ENCODE data around the gene PPFIA1.

The PPFIA1 gene

DNA sequence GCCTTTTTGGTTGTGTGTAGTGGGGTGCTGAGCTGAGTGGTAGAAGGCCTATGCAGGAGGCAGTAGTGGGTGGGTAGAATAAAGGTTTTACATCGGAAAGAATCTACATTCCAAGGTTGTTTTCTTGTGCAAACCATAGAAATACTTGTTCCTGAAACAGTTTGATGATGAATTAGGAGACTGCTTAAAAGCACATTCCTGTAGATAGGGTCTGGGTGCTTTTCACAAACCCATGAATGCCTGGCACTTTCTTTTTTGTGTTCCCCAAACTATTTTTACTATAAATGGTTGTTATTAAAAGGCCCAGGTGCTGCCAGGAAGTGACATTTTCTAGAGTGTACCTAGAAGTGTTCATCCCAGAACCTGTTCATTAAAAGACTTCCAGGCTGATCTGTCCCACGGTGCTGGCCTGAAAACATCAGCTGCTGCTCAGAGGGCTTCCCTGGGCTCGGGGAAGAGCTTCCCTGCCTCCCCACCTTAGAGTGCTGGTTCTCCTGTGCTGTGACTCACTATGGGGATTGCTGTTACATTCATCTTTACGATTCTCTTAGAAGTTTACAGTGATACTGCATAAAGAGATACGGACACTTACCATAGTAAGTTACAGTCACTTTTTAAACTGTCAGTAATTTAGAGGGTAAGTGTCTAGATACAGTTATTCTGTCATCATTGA, 27.9 kb downstream of the PPFIA1 start:
- DNase-seq (ENCODE audit: low spot score), result no peak

DNA sequence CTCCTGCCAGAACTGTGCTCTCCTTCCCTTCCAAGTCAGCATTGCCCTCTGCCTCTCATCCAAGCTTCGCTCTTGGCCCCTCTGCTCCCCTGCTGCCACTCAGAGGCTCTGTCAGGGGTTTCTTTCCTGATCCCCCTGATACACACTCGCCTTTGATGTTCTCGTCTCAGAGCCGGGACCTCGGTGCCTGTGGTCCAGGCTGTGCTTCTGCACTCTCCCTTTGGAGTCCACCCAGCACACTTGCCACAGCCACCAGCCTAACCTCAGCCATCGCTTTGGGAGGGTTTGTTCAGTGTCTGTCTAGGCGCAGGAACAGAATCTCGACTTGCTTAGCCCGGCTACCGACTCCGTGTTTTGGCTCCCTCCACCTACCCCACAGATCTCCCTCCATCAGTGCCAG, 29.1 kb downstream of the PPFIA1 start:
- DNase-seq (ENCODE audit: low spot score), result no peak

DNA sequence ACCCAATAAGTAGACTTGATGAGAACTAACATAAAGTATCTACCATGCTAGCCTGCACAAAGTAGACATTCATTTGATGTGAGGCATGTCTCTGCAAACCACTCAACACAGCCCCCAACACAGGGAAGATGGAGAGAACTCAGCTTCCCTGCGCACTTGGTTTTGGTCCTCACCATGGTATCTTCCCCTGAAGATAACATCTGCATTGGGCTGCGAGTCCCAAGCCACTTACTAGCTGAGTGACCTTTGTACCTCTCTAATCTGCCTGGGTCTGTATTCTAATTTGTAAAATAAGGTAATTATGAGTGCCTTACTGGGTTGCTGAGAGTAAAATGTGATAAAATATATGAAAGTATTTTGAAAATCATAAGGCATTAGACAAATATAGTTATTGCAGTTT, 30.7 kb downstream of the PPFIA1 start:
- DNase-seq (ENCODE audit: low spot score), result no peak

DNA sequence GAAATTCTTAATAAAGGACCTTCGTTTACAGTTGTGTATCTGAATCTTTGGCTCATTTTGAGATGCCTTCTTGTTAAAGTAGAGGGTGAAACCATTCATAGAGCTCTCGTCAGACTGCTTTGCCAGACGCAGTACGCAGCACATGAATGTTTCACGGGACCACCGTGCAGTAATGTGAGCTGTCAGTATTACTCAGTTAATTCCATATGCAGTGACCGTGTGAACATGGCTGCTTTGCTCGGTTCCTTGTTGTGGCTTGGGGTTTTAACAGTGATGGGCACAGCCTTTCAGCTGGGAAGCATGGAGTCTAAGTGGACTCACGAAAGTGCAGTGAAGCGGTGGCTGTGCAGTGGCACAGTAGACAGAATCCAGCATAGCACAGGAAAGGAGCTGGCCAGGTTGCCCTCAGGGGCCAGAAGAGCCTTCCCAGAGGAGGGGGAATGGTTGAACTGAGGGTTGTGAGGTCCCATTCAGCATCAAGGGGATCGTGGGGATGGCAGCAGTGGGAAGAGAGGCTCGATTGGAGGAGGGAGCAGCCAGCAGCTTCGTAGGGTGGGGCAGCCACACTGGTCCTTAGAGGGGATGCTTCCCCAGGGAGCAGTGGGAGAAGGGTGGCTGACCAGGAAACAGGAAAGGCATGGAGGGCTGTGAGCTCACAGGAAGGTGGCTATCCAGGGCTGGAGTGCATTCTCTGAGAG, 31.4 kb downstream of the PPFIA1 start:
- no peak for DNase-seq (ENCODE audit: low spot score)

DNA sequence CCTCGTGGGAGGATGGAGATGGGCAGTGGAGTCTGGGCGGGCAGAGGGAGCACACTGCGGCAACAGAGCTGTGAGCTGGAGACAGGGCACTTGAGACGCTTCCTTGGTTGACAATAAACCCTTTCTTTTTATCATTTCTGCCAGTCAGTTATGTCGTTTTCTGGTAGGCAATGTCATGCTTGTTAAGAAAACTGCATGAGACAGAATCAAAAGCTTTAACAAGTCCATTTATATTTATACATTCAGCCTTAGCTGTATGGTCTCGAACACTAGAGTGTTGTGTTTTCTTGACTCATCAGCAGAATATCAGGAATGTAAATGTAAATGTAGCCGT, 31.9 kb downstream of the PPFIA1 start:
- DNase-seq (ENCODE audit: low spot score), result no peak

DNA sequence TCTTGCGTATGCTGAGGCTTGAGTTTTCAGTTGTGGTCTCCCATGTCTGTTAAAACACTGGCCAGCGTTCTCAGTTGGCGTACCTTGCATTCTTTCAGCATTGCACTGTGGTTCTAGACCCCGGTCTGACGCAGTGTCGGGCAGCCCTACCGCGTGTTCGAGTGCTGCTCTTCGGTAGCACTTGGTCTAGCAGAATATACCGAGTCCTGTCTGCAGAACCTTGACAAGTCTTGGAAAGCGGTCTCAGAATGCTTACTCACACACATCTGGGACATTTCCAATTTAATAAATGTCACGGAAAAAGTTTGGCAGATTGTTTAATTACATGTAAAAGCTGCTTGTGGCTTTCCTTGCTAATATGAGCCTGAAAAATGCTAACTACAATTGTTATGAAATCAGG, 32.6 kb downstream of the PPFIA1 start:
- DNase-seq (ENCODE audit: low spot score), result no peak

DNA sequence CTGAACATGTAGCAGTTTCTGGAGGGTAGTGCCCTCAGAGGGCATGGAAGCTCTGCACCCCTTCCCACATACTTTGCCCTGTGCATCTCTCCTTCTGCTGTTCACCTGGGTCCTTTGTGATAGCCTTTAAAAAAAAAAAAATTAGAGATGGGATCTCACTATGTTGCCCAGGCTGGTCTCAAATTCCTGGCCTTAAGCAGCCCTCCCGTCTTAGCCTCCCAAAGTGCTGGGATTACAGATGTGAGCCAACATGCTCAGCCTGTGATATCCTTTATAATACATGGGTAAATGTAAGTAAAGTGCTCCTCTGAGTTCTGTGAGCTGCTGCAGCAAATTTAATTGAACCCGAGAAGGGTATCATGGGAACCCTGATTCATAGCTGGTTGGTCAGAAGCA, 33.7 kb downstream of the PPFIA1 start:
- no peak for DNase-seq (ENCODE audit: low spot score)

DNA sequence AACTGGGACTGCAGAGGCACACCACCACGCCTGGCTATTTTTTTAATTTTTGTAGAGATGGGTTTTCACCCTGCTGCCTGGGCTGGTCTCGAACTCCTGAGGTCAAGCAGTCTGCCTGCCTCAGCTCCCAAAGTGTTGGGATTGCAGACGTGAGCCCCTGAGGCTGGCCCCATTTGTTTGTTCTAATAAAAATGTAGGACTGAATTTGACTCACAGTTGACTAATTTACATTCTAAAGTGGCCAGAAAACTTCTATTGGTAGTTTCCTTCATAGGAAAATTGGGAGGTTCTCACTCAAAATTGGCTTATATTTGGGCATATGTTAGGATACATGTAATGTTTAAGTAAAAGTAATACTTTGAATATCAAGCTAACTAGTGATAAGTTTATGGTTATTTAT, 35.0 kb downstream of the PPFIA1 start:
- DNase-seq (ENCODE audit: low spot score), result no peak

DNA sequence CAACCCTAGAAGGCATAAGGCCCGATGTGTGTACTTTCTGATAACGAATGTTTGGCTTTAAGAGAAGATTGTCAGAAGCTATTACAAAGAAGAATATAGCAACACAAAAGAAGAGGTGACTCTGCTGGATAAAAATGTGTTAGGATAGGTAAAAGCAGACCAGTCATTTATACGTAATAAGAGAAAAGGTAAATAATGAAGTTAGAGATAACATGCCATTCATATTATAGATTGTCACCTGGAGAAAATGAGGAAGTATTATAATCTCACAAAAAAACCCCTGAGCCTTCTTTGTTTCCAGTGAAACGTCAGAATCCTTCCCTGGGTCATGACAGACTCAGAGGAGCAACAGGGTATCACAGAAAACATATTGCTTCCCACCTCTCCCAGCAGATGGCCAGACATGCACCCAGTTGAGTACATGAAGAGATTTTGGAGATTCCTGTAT, 36.1 kb downstream of the PPFIA1 start:
- no peak for DNase-seq (ENCODE audit: low spot score)

DNA sequence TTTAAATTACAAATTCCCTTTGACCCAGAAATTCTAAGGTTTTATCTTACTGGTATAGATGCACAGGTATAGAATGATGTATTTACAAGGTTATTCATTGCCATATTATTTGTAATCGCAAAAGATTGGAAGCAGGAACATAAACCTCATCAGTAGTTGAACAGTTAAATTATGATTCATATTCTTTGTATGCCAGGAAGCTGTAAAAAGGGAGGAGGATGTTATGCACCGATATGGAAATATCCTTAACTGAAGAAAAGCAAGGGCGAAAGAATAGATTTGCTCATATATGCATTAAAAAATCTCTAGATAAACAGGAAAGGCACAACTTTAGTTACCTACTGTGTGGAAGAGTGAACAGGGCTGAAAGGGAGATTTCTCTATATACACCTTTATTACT, 36.7 kb downstream of the PPFIA1 start:
- no peak for DNase-seq (ENCODE audit: low spot score)

DNA sequence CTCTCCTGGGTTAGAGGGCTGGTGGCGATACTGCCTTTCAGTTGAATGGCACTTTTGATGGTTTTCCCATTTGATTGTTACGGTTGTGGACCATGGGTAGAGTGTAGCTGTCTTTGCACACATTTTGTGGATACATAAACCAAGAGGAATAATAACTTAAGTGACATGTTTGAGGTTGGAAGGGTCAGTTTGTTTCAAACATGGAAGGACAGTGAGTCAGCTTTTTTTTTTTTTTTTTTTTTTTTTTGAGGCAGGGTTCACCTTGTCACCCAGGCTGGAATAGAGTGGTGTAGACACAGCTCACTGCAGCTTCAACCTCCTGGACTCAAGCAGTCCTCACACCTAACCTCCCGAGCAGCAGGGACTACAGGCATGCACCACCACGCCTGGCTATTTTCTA, 41.1 kb downstream of the PPFIA1 start:
- DNase-seq (ENCODE audit: low spot score), result no peak

DNA sequence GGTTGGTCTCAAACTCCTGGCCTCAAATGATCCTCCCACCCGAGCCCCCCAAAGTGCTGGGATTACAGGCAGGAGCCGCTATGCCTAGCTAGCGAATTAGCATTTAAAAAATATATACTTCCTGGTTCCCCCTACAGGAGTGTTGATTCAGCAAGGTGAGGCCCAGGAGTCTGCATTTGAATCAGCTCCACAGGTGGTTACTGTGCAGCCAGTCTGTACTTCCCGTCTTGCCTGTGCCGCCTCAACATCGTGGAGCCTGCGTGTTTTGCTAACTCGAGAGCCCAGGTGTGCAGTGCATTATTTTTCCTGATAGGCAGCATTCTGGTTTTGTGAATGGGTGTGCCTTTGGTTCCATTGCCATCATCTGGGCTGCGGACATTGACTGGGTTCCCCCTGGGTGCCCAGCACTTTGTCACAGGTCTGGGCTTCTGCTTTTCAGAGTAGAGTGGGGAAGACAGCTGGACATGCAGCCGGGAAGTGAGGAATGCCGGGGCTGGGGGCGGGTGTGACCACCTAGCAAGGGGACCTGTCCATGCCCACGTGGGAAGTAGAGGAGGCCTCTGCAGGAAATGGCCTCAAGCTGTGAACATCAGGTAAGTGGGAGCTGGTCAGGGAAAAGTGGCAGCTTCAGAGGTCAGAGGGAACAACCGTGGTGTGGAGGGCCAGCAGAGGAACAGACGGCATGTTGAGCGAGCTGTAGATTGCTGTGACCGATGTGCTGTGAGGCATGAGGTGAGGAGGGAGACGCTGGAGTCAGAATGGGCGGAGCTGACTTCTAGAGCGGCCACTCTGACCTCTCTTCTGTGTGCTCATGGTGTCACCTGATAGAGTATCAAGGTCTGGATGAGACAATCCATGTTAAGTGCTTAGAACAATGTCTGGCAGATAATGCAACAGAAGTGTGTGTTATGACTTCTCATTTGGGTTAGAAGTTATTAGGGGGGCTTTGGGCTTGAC, 42.2 kb downstream of the PPFIA1 start:
- DNase-seq (ENCODE audit: low spot score), result no peak

DNA sequence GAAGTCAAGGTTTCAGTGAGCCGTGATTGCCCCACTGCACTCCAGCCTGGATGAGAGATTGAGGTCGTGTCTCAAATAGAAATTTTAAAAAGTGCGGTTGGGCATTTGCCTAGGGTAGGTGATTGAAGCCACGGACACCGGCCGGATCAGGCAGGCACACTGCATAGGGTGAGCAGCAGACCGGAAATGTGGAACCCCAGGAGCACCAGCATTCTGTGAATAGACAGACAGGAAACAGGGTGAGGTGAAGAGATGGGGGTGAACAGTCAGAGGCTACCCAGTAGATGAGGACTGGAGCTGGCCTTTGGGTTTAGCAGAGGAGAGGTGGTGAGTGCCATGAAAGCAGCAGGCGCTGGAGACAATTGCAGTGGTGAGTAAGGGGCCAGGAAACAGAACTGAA, 43.5 kb downstream of the PPFIA1 start:
- DNase-seq (ENCODE audit: low spot score), result no peak

DNA sequence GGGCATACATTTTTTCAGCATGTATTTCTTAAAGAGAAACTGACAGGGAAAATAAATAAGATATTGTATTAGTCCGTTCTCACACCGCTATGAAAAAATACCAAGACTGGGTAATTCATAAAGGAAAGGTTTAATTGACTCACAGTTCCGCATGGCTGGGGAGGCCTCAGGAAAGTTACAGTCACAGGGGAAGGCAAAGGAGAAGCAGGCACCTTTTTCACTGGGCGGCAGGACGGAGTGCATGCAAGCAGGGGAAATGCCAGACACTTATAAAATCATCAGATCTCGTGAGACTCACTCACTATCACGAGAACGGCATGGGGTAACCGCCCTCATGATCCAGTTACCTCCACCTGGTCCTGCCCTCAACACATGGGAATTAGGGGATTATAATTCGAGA, 44.2 kb downstream of the PPFIA1 start:
- no peak for DNase-seq (ENCODE audit: low spot score)

DNA sequence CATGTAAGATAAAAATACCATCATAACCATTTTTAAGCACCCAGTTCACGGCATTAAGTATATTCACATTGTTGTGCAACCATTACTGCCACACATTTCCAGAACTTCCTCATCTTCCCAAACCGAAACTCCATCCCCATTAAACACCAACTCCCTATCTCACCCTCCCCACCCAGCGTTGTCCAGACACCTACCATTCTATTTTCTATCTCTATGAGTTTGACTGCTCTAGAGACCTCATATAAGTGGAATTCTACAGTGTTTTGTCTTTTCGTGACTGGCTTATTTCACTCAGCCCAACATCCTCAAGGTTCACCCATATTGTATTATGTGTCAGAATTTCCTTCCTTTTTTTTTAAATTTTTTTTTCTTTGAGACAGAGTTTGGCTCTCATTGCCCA, 45.2 kb downstream of the PPFIA1 start:
- no peak for DNase-seq (ENCODE audit: low spot score)

DNA sequence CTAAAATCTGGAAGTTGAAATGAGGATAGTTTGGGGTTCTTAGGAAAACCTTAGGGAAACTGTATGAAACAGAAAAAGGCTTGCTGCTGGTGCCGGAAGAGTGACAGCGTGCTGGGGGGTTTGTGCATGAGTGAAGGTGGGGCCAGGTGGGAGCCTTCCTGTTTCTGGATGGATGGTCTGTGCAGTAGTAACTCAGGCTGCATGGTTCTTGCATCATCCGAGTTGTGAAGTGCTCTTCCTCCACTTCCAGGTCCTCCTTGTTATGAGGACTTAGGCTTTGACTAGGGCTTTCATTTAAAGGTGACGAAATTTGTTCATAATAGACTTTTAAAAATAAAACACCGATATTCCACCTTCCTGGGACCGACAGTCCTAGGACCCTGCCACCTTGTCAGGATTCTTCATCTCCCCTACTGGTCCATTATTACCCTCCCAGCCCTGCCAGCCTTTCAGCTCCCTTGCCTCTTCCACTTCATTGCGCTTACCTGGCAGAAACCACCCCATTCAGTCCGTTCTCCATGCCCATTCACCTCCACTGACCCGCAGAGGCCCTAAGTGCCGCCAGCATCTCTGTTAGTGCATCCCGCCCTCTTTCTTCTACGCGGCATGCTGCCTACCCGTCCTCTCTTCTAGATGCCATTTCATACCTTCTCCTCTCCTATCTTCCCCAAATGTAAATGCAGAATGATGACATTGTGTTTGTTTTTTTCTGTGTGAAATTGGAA, 47.3 kb downstream of the PPFIA1 start:
- no peak for DNase-seq (ENCODE audit: low spot score)

DNA sequence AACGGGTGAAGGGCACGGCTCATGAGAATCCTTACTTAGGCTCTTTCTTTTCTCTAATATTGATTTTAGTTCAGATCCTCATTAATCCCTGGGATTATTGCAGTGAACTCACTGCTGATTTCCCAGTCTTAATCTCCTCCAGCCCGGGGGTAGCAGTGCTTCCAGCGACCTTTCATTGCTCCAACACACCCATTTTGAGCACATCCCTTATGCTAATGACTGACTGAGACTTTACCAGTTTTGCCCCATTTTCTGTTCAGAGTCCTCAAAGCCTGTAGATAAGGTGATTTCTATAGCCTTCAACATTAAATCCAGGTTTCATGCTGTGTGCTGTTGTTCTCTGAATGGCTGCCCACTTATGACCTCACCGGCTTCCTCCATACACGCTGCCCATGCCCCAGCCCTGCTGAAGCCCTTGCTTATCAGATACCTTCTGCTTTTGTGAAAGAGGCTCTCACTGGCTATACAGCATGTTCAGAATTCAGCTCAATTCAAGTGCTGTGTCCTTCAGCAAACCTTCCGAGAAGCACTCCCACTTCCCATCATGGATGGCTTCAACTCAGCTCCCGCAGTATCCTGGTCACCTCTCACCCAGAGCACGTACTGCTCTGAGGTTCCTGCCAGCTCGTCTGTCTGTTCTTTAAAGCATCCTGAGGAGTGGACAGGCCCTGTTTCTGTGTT, 49.0 kb downstream of the PPFIA1 start:
- DNase-seq (ENCODE audit: low spot score), result no peak

DNA sequence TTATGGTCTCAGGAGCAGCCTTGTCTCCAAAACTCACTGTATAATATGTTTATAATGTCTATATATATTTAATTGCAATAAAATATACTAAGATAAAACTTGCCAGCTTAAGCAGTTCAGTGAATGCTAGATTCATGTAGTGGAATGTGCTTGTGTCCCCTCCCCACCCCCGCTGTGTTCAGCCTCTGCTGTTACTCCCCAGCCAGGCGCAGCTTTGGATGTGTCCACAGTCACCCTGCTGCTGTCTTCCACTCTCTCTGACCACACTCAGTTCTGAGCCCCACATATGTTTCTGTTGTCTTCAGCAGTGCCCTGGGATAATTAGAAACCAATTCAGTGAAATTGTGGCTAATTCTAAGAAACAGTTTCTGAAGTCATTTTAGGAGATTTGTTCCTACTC, 52.2 kb downstream of the PPFIA1 start:
- DNase-seq (ENCODE audit: low spot score), result no peak

DNA sequence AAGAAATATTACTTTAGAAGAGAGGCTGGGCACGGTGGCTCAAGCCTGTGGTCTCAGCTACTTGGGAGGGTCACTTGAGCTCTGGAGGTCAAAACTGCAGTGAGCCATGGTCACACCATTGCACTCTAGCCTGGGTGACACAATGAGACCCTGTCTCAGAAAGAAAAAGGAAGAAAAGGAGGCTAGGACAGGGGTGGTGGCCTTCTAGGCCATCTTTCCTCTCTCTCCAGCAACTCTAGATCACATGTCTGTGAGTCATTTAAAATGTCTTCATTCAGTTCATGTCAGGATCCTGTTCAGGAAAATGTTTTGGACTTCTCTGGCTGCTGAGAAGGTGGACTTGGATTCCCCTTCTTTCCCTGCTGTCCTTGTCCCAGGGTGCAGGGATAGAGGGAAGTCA, 53.3 kb downstream of the PPFIA1 start:
- DNase-seq (ENCODE audit: low spot score), result no peak

DNA sequence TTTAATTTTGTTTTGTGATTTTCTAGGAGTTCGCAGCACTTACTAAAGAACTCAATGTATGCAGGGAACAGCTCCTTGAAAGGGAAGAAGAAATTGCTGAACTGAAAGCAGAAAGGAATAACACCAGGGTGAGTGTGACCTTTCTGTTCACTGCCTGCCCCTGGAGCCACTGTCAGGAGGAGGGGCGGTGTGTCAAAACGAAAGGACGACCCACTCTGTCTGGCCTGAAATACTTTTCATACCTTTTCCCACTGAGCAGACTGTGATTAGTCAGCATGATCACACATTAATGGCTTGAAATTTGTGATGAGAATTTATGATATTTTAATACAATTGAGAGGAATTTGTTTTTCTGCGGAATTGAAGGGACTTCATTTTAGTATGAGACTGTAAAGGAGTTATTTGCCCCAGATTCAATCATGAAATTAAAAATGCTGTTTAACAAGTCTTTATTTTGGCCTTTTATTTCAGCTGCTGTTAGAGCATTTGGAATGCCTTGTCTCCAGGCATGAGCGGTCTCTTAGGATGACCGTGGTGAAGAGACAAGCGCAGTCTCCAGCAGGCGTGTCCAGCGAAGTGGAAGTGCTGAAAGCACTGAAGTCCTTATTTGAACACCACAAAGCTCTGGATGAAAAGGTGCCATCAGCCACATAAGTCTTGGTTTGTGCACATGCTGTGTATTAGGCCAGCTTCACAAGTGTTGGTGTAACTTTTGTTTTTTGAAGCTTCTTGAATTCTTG, 54.1 kb downstream of the PPFIA1 start:
- DNase-seq (ENCODE audit: low spot score), result no peak

DNA sequence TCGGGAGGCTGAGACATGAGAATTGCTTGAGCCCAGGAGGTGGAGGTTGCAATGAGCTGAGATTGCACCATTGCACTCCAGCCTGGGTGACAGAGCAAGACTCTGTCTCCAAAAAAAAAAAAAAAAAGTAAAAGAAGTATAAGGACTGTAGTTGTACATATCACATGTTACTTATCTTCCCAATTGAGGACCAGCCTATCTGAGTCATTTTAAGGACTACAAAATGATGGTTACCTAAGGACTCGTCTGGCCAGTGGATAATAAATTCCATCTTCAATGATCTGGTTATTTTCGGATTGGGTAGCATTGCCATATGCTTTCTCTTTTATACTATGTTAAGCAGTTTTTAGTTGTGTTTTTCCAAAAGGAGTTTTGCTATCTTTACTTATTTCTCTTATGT, 55.3 kb downstream of the PPFIA1 start:
- no peak for DNase-seq (ENCODE audit: low spot score)

All from ecto neural progenitor cell (in vitro differentiated cells).